HS-5 (cell line): ENCODE measurements around the gene SPINT2.
A peak's percentile ranks its signal among the peaks of the same experiment; 100 is the strongest.
"Not testable (repeated sequence)": the region's sequence is repeated elsewhere in the genome, so short reads cannot be mapped to it uniquely, and the experiment has no call there.

Experiments used
- DNase-seq: peaks from one replicate; pipeline ENCODE4 v3.0.0-alpha.2; 2012; ENCODE audit warnings: low read depth

The SPINT2 gene

DNA sequence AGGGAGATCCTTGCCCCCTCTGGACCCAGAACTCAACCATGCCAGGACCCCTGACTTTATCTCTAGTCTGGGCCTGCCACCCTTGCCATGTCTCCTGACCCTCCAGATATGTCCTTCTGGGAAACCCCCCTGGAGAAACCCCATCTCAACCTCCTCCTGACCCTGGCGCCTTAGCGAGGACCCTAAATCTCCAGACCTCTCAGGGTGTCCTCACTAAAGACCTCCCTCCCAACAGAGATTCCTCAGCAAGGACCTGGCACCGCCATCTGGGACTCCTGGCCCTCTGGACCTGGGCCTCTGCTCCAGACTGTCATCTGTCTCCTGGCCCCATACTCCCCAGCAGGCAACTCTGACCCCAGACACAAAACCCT, 56.6 kb downstream of the SPINT2 start:
- DNase-seq = no peak

DNA sequence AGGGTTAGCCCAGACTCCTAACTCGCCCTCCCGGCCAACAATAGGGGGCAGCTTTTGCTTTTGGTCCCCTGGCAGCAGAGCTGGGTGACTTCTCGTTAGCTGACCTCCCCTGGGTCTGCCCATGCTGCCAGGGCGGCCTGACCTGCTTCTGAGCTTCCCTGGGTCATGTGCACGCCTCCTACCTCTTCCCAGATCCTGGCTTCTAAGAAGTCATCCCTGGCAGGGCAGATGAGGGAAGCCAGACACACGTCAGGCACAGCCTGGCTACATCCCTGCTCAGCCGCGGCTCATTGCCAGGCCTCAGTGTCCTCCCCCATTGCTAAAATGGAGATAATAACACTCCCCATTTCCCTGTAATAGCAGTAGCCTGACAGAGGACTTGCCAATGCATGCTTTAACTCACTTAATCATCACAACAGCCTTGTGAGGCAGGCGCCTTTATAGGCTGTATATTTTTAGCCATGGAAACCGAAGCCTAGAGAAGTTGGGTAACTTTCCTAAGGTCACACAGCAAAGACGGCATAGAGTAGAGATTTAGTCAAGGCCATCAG, 57.3 kb downstream of the SPINT2 start:
- no peak for DNase-seq

DNA sequence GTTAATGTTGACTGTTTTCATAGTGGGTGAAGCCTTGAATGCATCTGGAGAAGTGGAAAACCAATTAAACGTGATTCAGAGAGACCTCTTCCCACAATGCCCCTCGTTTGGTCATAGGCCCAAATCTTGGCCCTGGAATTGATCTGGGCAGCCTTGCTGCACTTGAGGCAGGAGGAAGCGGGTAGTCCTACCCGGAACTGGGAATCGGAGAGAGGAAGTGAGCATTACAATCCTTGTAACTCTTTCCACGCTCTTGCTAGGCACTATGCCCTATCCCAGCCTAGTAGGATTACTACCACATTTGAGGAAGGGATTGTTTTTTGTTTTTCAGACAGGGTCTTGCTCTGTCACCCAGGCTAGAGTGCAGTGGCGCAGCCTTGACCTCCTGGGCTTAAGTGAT, 58.9 kb downstream of the SPINT2 start:
- no peak for DNase-seq

DNA sequence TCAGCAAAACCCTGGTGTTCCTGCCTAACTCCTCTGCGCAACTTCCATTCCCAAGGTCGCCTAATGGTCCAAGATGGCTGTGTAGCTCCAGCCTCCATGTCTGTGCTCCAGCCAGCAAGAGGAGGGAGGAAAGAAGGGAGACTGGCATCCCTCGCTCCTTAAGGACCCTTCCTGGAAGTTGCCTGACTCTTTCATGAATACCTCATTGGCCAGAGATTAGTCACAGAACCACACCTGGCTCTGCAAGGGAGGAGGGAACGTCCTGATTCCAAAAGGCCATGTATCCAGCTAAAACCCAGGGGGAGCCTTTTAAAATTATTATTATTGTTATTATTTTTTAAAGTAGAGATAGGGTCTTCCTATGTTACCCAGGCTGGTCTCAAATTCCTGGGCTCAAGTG, 60.1 kb downstream of the SPINT2 start:
- no peak for DNase-seq

DNA sequence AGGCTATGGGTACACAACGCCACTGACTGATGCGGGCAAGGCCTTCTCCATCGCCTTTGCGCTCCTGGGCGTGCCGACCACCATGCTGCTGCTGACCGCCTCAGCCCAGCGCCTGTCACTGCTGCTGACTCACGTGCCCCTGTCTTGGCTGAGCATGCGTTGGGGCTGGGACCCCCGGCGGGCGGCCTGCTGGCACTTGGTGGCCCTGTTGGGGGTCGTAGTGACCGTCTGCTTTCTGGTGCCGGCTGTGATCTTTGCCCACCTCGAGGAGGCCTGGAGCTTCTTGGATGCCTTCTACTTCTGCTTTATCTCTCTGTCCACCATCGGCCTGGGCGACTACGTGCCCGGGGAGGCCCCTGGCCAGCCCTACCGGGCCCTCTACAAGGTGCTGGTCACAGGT, 62.2 kb downstream of the SPINT2 start:
- no peak for DNase-seq

DNA sequence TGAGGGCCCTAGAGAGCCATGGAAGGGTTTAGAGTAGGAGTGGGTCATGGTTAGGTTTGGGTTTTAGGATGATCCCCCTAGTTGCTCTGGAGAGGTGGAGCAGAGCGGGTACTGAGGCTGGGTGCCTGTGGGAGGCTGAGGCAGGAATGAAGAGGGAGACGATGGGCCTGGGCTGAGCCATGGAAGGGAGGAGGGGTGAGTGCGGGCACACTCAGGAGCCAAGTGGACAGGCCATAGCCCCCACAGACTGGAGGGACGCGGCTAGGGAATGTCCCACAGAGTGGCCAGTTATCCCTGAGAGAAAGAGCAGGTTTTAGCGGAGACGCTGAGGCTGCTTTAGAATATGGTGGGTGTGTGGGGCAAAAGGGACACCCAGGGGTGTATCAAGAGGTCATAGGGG, 65.3 kb downstream of the SPINT2 start:
- DNase-seq = no peak

DNA sequence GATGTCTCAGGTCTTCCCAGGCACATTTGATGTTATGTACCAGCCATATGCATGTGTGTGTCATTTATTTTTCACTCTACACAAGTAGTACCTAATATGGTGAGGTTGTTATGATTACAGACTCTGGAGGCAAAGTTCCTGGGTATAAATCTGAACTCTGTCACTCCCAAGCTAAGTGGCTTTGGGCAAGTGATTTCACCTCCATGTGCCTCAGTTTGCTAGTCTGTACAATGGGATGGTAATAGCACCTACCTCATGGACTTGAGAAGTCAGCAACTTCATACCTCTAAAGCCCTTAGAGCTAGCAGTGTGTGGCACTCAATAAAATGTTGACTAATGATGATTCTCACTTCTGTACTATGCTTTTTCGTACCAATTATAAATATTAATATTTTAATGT, 67.4 kb downstream of the SPINT2 start:
- no peak for DNase-seq

DNA sequence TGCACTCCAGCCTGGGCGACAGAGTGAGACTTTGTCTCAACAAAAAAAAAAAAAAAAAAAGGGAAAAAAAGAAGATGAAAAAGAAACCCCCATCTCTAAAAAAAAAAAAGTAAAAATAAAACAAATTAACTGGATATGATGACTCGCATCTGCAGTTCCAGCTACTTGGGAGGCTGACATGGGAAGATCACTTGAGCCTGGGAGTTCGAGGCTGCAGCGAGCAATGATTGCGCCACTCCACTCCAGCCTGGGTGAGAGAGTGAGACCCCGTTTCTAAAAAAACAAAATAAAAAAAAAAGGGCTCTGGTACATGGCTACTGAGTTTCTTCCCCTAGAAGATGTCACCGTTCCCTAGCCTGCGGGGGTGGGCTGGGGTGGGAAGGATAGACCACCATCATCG, 68.9 kb downstream of the SPINT2 start:
- no peak for DNase-seq

DNA sequence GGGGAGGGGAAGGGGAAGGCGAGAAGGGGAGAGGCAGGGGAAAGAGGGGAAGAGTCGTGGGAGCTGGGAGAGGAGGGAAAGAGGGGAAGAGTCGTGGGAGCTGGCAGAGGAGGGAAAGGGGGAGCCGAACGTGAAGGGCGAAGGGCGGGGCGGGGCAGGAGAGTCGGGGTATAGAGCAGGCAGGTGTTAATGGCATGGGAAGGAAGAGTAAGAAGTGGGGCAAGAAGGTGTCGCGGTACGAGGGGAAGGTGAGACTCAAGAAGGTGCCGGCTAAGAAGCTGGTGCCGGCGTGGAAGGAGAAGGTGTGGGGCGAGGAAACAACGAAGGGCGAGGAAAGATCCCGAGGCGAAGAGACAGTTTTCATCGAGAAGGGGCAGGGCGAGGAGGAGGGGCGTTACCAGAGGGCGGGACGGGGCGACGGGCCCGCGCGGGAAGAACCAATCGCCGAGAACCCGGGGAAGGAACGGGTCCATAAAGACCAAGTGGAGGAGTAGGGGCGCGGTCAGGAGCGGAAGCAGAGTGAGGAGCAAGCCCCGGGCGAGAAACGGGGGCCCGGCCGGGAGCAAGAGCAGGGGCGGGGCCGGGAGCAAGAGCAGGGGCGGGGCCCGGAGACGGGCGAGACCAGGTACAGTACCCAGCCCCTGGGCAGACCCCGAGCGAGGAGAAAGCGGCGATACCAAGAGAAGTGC, 71.7 kb downstream of the SPINT2 start:
- peak; percentile 81 for DNase-seq

DNA sequence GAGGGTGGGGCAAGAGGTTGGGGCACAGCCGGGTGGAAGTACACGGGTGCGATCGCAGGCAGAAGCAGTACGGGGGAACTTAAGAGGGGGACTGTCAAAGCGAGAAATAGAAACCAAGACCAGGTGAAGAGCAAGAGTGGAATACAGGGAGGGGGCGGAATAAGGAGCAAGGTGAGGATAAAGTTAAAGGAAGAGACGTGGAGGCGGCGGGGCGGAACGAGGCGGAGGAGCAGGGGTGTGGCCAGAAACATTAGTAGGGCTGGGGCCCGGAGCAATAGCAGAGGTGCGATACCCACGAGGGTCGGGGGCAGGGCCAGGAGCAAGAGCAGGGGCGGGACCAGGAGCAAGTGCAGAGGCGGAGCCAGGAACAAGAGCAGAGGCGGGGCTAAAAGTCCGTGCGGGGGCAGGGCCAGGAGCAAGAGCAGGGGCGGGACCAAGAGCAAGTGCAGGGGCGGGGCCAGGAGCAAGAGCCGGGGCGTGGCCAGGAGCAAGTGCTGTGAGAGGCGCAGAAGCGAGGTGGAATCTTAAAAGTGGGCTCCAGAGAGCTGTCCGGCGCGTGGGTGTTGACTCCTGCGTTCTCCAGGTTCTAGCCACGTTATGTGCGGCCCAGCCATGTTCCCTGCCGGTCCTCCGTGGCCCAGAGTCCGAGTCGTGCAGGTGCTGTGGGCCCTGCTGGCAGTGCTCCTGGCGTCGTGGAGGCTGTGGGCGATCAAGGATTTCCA, 72.4 kb downstream of the SPINT2 start:
- DNase-seq = peak; percentile 69

DNA sequence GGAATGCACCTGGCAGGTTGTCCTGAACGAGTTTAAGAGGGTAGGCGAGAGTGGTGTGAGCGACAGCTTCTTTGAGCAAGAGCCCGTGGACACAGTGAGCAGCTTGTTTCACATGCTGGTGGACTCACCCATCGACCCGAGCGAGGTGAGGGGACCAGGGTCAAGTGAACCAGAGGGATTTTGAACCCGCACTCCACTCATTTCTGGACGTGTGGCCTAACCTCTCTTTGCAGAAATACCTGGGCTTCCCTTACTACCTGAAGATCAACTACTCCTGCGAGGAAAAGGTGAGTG, 72.9 kb downstream of the SPINT2 start:
- no peak for DNase-seq

DNA sequence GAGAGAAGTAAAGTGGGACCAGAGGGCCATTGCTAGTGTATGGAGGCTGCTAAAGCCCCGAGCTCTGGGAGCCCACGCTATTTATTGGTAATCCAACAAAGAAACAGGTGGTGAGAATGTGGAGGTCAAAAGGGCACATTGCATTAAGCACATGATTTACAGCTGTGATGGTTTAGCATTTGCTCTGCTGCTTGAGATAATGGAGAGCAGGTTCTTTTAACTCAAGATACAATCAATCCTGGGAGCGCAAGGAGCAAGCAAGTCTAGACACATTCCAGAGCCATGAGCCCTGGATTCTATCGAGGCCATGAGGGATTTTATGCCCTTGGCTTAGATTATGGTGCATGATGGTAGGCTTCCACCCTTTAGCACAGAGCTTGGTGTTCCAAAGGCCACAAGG, 74.6 kb downstream of the SPINT2 start:
- not testable (repeated sequence) for DNase-seq

DNA sequence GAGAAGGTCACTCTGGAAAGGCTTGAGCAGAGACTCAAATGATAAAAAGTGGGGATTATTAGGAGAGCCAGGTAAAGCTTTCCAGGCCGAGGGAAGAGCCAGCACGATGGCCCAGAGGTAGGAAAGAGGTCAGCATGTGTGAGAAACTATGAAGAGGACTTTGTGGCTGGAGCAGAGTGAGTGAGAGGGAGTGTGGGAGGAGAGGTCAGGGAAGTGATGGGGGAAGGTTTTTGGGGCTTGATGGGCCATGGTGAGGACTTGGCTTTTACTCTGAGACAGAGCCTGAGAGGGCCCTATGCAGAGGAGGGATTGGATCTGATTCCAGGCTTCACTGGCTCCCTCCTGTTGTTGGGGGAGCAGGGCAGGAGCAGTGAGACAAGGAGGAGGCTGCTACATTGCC, 76.6 kb downstream of the SPINT2 start:
- DNase-seq = no peak
